ENCODE data around the gene FASLG.
A peak's percentile ranks its signal among the peaks of the same experiment; 100 is the strongest.
"Not testable (repeated sequence)": the region's sequence is repeated elsewhere in the genome, so short reads cannot be mapped to it uniquely, and the experiment has no call there.

The FASLG gene, protein sequence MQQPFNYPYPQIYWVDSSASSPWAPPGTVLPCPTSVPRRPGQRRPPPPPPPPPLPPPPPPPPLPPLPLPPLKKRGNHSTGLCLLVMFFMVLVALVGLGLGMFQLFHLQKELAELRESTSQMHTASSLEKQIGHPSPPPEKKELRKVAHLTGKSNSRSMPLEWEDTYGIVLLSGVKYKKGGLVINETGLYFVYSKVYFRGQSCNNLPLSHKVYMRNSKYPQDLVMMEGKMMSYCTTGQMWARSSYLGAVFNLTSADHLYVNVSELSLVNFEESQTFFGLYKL

GRCh38 chr1:172658871-172659453 is at the start of gene FASLG:
Gene FASLG, plus strand, starts transcription at chr1:172659103. Its CDS starts 99 bp downstream, at chr1:172659202.
- no peak for DNase-seq

GRCh38 chr1:172609528-172609927 is 49.4 kb upstream of the FASLG start:
- no peak for DNase-seq

DNA sequence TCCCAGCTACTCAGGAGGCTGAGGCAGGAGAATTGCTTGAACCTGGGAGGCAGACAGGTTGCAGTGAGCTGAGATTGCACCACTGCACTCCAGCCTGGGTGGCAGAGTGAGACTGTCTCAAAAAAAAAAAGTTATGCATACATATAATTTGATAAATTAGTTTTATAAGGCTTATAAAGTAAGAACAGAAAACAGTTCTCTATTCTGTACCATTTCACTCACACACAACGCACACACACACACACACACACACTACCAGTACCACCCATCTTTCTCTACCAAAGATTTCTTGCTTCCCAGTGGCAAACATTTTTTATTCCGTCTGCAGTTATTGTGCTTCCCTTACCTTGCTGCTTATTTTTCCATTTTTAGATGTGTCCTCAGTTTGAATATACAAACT is 46.4 kb upstream of the FASLG start:
- DNase-seq, result no peak

- no peak for DNase-seq
Measured at GRCh38 chr1:172613294-172613693, 45.6 kb upstream of the FASLG start.

DNA sequence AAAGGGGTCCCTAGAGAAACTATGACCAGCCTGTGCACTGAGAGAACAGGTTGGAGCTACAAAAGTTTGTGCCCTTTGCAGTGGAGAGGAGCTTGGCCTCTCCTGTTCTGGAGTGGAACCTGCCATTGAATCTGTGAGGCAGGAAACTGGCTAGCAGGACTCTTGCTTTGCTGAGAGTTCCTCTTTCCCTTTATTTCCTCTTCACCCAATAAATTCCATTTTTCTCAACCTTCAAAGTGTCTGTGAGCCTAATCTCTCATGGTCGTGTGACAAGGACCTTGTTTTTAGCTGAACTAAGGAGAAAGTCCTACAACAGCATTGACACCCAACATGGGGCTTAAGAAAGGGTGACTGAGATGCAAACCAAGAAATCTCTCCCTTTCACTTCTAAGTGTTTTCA is 42.7 kb upstream of the FASLG start:
- no peak for DNase-seq

GRCh38 chr1:172616636-172617035 is 42.3 kb upstream of the FASLG start:
- DNase-seq, result no peak

DNA sequence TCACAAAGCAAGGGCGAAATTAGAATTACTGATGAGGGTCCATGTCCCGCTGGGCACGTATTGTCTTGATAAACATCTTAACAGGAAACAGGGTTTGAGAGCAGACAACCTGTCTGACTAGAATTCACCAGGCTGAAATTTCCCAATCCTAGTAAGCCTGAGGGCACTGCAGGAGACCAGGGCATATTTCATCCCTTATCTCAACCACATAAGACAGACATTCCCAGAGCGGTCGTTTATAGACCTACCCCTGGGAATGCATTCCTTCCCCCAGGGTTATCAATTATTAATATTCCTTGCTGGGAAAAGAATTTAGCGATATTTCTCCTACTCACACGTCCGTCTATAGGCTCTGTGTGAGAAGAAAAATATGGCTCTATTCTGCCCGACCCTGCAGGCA is 38.3 kb upstream of the FASLG start:
- DNase-seq, result not testable (repeated sequence)

DNA sequence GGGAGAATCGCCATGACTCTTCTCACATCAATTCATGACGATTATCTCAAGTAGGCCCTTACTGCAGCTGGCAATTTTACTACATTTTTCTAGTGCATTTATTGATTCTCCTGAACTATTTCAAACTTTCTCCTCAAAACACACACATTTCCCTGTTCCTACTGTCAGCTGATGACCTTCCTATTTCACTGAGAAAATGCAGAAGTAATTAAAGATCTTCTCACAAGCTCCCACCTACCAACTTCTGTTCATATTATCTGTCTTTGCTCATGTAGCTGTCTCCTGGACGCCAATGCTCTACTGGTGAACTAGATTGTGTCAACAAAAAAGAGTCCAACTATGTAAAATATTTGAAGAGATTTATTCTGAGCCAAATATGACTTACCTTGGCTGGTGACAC is 36.4 kb upstream of the FASLG start:
- DNase-seq, result no peak

DNA sequence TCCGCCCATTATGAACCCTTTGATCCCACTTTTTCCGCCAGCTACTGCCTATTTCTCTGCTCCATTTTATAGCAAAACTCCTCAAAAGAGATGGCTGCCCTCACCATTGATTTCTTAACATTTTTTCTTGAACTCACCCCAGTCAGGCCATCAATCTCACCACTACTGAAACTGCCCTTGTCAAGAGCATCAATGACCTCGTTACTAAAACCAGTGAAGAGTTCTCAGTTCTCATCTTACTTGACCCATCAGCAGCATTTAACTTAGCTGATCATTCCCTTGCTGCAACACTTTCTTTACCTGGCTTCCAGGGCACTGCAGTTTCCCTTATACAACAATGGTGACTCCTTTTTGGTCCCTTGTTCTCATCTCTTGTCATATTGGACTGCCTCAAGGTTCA is 35.2 kb upstream of the FASLG start:
- DNase-seq, result no peak

- no peak for DNase-seq
Measured at GRCh38 chr1:172626845-172627244, 32.1 kb upstream of the FASLG start.

GRCh38 chr1:172627702-172628101 is 31.2 kb upstream of the FASLG start:
- DNase-seq, result no peak

- no peak for DNase-seq
Measured at GRCh38 chr1:172628401-172628800, 30.5 kb upstream of the FASLG start.

DNA sequence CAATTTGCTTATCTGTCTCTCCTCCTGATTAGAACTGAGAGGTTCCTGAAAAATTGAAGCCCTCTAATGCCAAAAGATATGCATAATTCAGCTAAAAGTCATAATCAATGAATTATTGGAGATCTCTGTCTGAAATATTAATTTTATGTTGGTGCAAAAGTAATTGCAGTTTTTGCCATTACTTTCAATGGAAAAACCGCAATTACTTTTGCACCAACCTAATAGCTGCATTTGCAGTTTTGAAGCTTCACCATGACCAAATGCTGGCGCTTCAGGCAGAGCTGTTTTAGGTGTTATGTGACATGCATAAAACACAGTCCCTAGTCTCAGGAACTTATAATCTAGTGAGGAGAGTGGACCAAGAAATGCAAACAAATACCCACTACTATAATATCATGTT is 29.7 kb upstream of the FASLG start:
- DNase-seq, result no peak

DNA sequence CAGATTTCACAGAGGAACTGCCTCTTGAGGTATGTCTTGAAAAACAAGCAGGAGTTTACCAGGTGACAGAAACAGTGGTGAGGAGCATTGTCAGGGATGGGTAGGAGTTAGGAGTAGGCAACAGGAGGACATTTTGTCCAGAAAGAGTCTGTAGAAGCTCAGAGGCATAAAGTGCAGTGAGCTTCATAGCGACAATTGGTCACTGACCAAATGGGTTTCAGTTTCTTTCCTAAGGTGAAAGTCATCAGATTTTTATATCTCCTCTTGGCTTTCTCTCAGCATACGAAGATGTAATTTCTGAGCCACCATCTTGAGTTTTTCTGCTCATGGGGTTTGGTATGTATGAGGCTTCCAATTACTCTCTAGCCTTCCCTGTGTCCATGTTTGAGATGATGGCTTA is 29.3 kb upstream of the FASLG start:
- DNase-seq, result no peak

GRCh38 chr1:172630056-172630818 is 28.7 kb upstream of the FASLG start:
- DNase-seq, result no peak

DNA sequence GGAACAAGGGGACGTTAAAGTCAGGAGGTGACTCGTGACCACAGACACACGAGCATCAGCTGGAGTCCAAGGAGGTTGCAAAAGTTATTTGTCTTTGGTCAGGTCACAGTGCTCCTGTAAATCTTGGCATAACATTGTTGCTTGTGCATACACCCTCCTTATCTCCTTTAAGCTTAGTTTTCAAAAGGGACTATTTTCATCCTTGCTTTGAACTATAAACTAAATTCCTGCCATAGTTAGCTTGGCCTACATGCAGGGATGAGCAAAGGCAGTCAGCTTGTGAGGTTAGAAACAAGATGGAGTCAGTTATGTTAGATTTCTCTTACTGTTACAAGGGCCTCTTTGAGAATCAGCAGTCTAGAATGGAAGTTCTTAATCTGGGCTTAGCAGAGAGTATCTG is 28.0 kb upstream of the FASLG start:
- DNase-seq, result no peak

GRCh38 chr1:172637522-172637921 is 21.4 kb upstream of the FASLG start:
- no peak for DNase-seq

DNA sequence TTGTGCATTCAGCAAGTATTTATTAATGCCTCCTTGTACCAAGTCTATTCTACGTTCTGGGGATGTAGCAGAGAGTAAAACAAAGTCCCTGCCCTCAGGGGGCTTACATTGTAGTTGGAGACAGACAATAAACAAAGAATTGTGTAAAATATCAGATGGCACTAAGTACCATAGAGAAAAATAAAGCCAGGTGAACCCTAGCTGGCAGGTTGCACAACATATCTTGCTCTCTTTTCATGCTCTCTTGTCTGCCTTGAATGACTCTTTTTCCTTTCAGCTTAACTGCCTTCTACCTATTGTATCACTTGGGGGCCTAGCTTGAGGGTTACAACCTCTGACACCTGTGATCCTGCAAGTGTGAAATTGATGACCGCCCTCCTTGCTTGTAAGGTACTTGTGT is 20.7 kb upstream of the FASLG start:
- no peak for DNase-seq

- peak; percentile 46 for DNase-seq
Measured at GRCh38 chr1:172638885-172639831, 19.7 kb upstream of the FASLG start.

DNA sequence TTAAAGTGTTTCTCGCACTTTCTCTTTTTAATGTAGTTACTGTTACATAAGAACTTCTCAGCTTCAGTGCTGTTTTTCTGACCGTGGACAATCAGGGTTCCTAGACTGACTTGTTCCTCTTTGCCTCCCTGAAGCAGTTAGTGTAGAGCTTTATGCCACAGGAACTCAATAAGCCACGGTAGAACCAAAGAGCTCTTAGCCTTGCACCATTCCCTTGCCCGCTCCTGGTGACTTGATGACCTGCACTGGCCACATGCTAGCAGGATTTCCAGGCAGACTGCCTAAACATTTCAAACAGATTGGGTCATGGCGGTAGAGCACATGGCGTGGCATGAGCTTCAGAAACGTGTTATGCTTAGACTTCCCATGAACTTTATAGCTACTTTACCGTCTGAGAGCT is 18.8 kb upstream of the FASLG start:
- DNase-seq, result no peak

DNA sequence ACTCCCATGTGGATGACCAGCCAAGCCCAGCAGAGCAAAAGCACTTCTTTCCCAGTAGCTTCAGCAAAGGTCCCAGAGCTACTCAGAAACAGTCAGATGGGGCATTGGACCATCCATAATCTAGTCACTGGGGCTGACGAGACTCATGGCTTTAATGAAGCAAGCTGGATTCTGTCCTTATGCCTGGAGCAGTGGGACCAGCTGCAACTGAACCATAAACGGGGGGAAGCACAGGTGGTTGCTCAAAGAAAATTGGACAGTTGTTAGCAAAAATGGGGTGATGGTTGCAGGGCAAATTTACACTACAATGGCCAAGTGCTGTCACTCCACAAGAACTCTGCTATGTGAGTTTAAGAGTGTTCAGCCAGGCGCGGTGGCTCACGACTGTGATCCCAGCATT is 17.4 kb upstream of the FASLG start:
- DNase-seq, result no peak

DNA sequence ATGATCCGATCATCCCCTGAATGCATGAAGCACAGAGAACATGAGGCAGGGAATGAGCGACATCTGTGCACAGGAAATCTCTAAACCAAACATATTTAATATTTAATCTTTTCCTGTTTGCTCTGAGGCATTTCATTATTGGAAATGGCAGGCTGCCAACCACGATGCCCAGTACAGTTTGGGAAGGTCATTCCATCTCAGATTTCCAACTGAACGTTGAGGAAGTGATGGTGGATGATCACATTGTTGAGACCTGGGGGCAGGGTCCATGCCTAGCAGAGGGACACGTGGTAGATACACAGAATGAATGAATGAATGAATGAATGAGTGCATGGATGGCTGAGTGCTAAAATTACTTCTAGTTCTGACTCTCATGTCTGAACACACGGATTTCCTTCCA is 15.9 kb upstream of the FASLG start:
- no peak for DNase-seq

- no peak for DNase-seq
Measured at GRCh38 chr1:172646653-172647052, 12.2 kb upstream of the FASLG start.

Data from activated gamma-delta T cell treated with Interleukin-2 at 50 U/mL for 16 hours (primary cell).